OCI-LY3 (cell line): Measurements from ENCODE around the gene CNTN5.

ENCODE experiments used
- CTCF ChIP-seq: fragments of 200-600, 300-600 bp; sonication (generic); IDR thresholded peaks from 2 replicates; pipeline ENCODE4 v1.5.1; 2014; ENCODE audit warnings: antibody characterized with exemption, low read length, low read depth
- EZH2phosphoT487 ChIP-seq: fragments of 200-600 bp; shearing (Covaris generic); IDR thresholded peaks from 2 replicates; pipeline ENCODE4 v1.6.1; 2018; ENCODE audit warnings: antibody characterized with exemption, mixed run types, low read depth

DNA sequence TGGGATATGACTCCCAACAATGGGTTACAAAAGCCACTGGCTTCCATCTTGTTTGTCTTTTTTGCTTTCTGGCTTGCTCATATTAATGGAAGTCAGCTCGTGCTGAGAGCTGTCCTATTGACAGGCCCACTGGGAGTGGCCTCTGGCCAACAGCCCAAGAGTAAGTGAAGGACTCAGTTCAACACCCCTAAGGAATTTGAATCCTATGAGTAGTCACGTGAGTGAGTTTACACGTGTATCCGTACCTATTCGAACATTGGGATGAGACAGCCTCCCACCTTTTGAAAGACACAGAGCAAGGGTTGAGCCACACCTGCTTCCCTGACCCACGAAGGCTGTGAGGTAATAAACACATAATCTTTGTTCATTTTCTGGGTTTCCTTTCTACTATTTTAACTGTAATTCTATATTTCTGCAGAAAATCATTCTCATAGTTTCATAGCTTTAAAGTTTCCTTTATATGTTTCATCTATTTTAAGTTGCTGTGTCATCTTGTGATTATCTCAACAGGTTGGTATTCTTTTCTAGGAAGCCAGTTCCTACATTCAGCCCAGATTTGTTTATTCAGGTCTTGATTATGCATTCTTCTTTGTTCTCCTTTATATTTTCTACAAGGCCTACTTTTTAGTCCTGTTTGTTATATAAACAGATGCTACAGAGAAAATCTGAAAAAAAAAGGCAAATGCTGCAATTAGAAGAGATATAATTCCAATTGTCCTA, 802.3 kb downstream of the CNTN5 start:
- TF ChIP-seq CTCF (no peak), EZH2phosphoT487 (no peak)
